Measurements from ENCODE around the gene TGFBR2.

TGFBR2 gene

GRCh38 chr3:30671527-30672286 lies 65.3 kb downstream of the TGFBR2 start:
- DNase-seq (ENCODE audit: low spot score) (no peak), FAIRE-seq (no peak)

GRCh38 chr3:30672287-30672735 lies 65.9 kb downstream of the TGFBR2 start:
- DNase-seq (ENCODE audit: low spot score) = no peak
- no peak for FAIRE-seq

DNA sequence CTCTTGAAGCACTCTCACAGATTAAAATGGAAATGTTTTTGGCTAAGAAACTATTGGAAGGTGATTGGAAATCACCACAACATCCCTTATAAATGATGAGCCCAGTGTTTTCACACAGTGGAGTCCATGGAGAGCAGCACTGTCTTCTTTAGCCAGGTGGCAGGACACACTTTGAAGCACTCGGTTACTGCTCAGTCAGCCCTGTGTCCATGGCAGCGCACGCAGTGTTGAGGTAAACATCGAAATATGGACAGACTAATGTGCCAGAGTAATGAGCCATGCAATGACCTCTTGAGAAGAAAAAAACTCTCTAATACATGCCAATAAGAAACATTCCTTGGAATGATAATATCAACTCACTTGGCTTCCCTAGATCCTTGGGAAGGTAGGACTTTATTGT lies 66.6 kb downstream of the TGFBR2 start:
- DNase-seq (ENCODE audit: low spot score) (no peak), FAIRE-seq (no peak)

DNA sequence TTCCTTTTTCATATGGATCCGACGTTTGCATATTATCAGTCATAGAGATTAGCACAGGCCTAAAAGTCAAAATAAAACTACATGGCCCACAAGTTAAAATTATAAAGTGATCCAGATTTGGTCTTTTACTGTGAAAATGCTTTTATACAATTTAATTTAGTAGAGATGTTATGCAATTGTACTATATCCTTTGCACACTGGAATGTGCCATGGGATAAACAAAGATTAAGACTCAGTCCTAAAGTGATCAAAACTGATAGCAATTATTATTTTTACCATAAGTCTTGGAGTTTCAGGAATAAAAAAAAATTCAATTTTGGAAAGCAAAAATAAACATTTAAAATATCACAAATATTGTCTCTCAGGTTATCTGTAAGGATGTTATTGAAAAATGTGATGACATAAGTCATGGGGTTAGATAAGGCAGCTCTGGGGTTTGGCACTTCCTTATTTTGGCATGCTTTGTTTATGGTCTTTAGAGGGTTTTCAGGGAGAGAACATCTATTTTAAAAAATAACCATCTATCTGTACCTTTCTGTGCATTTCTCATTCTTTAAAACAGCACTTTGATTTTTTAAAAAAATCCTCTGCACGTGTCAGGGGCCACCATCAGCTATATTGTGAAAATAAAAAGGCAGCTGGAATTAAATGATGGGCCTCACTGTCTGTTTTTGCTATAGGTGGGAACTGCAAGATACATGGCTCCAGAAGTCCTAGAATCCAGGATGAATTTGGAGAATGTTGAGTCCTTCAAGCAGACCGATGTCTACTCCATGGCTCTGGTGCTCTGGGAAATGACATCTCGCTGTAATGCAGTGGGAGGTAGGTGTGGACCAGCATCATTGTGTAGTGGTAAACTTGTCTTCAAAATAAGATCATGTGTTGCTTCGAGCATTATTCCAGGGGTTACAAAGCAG lies 67.3 kb downstream of the TGFBR2 start:
- FAIRE-seq (no peak), DNase-seq (ENCODE audit: low spot score) (no peak)

- no peak for DNase-seq (ENCODE audit: low spot score)
- FAIRE-seq = no peak
These were observed 68.6 kb downstream of the TGFBR2 start for GRCh38 chr3:30675006-30675405.

GRCh38 chr3:30675774-30676173 lies 69.4 kb downstream of the TGFBR2 start:
- DNase-seq (ENCODE audit: low spot score) (no peak), FAIRE-seq (no peak)

DNA sequence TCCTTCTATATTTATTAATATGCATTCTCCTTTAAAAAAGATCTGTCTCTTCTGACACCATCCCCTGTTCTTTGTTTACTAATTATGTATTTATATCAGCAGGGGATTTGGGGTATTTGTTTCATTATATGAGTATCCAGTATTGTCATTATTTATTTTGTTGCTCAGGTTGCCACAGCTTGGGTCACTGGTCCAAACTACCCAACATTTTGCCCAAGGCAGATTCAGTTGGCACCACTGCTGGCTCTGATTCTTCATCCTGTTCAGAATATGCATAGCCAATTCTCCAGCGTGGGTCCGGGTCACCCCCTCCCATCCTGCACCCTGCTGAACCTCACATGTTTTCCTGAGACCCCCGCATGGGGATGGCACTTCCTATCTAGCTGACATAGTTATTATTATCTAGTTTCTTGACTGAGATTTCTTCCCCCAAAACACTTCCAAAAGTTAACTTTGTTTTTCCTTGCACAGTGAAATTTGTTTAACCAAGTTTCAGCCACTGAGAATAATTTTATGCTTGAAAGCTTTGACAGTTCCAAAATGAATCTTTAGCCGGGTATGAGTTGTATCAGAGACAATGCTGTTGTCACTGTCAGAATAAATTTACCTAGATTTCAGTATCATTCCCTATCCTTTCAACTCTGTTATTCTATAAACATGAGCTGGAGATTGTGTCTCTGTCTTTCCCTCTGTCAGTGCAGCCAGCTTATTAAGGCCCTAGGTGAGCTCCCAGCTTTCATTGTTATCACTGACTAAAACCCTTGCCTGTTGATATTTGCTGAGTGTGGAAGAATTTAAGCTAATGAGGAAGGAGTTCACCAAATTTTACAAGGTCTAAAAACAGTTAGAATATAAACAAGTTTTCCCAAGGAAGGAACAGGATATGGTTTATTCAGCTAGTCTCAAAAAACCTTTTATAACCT lies 70.3 kb downstream of the TGFBR2 start:
- DNase-seq (ENCODE audit: low spot score) (no peak), FAIRE-seq (no peak)

DNA sequence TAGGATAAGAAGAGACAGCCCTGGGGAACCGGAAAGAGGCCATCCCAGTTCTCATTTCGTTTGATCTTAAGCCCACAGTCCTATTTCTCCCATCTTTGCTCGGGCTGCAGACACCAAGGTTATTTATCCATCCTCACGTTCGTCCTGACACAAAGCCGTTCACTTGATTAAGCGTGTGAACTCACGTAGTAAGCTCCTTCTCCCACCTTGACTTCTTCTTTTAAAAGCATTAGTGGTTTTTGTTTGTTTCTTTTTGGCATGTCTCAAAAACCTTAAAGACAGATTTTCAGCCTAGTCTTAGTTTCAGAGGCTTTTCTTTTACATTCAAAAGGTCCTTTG lies 70.9 kb downstream of the TGFBR2 start:
- FAIRE-seq (no peak), DNase-seq (ENCODE audit: low spot score) (no peak)

DNA sequence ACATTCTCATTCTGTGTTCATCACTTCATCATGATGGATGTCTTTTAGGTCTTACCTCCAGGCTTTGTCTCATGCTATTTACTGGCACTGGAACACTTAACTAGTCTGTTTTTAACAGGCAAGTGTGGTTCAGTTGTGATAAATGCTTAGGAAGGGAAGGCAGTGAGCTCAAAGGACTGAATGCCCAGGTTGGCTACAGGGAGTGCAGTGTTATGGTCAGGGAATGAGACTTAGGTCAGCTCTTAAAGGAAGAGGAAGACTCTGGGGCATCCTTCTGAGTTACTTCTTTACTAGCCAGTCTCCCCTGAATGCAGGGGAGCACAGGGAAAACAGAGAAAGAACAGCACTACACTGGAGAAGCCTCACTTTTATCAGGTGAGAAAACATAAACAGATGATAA lies 72.6 kb downstream of the TGFBR2 start:
- FAIRE-seq = no peak
- no peak for DNase-seq (ENCODE audit: low spot score)

DNA sequence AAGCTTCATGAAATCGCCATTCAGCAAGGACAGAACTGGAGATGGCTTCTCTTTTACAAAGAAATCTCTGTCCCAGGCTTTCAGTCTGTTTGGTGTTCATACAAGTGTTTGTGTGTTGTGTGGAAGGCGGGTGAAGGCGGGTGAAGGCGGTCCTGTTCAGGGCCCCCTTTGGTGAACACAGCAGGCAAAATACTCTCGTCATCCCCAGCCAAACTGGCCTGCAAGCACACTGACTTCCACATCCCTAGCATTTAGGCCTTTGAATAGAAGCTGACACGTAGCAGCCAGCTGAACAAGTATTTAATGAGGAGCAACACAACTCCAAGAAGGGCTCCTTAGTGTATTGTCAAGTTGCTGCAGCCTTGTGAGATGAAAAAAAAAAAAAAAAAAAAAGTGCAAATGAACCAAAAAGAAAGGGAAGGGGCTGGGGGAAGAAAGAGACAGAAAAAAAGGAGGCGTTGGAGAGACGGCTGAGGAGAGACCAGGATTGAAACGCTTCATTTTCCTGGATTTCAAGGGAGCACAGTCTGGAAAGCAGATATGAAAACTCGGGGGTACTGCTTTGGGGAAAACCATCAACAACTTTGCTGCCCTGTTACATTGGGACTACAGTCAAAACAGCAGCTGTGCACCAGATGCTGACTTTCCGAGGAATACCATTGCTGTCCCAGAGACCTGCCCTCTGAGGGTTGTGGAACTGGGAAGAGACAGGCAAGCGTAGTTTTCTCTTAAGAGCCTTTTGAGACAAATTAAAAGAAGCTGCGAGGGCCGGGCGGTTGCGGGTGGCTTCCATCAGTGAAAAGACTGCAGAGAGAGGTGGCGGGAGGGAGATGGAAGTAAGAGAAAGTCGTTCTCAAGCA lies 74.6 kb downstream of the TGFBR2 start:
- FAIRE-seq (no peak), DNase-seq (ENCODE audit: low spot score) (no peak)

DNA sequence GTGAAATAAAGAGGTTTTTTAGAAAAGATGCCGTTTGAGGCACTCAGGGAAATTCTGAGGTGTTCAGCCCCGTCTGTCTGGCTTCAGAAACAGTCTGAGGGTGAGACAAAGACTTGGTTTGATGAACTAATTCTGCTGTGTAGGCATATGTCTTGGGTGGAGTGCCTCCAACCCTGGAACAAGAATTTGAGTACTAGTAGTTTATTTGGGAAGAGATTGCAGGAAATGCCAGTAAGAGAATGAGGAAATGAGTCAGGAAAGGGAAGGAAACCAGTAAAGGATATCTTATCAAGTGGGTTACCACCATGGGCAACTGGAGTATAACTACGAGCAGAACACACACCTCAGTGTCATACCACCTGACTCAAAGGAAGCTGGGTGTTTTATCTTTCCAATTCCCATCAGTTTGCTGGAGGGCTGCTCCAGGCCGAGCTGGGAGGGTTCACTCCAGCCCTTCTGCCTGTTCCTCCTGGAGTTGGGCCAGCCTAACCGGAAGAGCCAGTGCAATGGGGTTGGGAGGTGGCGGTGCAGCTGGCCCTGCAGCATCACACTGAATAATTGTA lies 75.3 kb downstream of the TGFBR2 start:
- no peak for DNase-seq (ENCODE audit: low spot score)
- FAIRE-seq = no peak

DNA sequence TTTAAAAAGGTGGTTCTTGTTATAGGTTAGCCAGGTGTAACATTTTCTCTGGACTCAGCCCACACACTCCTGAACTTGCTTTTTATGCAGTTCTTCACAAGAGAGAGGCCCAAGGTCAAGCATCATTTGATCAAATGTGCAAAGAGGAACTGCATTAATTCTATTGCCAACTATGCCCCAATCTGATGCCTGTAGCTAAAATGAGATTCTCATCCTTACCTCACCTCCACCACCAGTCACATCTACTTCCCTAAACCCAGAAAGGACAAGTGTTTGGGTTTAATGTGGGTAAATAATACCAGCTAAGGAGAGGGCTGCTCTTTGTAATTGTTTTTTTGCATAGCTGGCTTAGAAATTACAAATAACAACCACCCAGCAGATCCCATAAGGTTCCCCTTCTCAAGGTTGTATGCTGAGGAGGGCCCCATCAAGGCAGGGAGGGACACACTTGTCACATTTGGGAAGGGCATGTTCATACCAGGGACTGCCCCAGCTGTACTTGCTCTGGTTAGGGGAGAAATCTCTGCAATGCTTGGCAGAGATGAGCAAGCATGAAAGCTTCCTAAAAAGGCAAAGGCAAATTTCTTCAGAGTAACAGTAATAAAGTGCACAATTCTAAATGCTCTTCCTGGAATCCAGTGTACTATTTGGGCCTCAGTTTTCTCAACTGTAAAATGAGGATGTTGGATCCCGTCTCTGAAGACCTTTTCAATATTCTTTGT lies 76.2 kb downstream of the TGFBR2 start:
- no peak for DNase-seq (ENCODE audit: low spot score)
- FAIRE-seq = no peak

DNA sequence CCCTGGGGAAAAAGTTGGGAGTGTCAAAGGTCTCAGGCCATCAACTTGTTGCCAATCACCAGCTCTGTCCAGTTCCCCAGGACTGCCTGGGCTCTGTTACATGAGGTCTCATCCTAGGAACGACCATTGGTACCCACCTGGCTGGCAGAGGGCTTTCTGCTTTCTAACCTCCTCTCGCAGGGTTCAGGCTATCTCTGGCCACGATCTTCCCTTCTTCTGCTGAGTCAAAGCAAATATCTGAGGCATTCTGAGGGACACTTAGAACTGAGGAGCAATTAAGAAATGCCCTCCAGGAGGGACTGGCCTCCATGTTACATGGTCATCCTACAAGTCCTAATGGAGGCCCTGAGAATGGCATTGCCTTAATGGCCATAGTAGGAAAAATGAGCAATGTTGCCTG lies 77.4 kb downstream of the TGFBR2 start:
- DNase-seq (ENCODE audit: low spot score) (no peak), FAIRE-seq (no peak)

DNA sequence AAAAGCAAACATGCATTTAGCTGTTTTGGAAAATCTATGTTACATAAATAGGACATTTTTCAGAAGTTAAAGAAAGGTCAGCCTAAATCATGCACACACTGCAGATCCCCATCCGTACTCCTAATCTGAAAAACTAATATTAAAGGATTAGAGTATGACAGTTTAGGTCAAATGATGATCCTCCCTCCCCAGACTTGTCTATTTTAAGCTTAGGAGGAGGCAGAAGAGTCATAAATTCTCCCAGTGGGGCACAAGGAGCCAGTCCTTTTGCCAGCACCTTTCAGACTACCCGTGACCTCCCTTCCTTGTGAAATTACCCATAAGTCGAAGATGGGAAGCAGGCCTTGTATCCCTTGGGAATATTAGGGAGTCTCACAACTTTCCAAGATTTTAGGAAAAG lies 78.0 kb downstream of the TGFBR2 start:
- no peak for FAIRE-seq
- DNase-seq (ENCODE audit: low spot score) = no peak

GRCh38 chr3:30685267-30685667 lies 78.9 kb downstream of the TGFBR2 start:
- DNase-seq (ENCODE audit: low spot score) (no peak), FAIRE-seq (no peak)

DNA sequence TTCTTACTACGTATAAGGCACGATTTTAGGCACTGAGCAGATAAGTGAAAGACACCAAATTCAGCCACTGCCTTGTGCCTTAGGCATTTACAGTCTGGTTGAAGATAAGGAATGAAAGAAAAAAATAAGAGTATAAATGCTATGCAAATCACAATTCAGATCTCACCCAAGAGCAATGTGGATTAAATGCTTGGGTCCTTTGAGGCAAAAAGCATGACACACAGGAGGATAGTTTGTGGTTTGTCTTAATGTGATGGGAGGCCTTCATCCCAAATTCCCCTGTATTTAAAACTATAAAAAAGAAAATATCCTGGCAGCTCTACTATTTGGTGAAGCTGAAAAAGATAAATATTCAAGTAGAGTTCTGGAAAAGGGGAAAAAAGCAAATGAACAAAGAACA lies 79.8 kb downstream of the TGFBR2 start:
- DNase-seq (ENCODE audit: low spot score) (no peak), FAIRE-seq (no peak)

GRCh38 chr3:30686799-30687198 lies 80.4 kb downstream of the TGFBR2 start:
- DNase-seq (ENCODE audit: low spot score) (no peak), FAIRE-seq (no peak)

DNA sequence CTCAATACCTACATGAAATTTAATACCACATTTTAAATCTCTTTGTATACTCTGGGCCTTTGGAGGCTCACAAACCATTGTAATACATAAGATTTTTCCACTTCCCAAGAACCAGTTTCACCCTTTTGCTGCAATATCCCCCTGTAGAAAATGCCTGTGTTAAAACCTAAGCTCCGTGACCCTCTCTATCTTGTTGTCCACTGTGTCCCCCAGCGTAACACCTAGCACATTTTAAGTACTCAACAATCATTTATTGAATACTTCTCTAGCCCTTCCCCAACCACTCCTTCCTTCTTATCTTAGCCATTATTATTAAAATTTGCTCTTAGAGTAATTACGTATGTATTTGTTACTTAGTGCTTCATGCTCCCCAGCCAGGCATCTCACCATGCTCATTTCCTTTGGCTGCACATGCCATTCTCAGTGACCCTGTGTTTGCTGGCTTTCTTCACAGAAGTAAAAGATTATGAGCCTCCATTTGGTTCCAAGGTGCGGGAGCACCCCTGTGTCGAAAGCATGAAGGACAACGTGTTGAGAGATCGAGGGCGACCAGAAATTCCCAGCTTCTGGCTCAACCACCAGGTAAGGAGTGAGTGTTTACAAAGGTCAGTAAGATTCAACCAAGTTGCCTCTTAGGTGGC lies 81.6 kb downstream of the TGFBR2 start:
- DNase-seq (ENCODE audit: low spot score) (no peak), FAIRE-seq (no peak)

All from urothelium cell line (cell line).